Adipocyte (in vitro differentiated cells): ENCODE results near the gene C20orf141.
"Not testable (repeated sequence)": the region's sequence is repeated elsewhere in the genome, so short reads cannot be mapped to it uniquely, and the experiment has no call there.

Source experiments
- DNase-seq: peaks from one replicate; pipeline ENCODE4 v3.0.0-alpha.2; 2015; ENCODE audit warnings: low read depth
- H3K27me3 ChIP-seq: replicated peaks from 2 replicates; pipeline ENCODE4 v1.7.0; 2013; ENCODE audit warnings: mild to moderate bottlenecking, low read length, moderate library complexity; ENCODE audit not compliant: control insufficient read depth, insufficient read depth
- H3K36me3 ChIP-seq: 2 replicates; pipeline ENCODE4 v1.7.0; 2013; ENCODE audit warnings: low read length, mild to moderate bottlenecking, moderate library complexity; ENCODE audit not compliant: control insufficient read depth, insufficient read depth, severe bottlenecking
- H3K4me1 ChIP-seq: 2 replicates; pipeline ENCODE4 v1.7.0; 2013; ENCODE audit warnings: mild to moderate bottlenecking, low read length, moderate library complexity; ENCODE audit not compliant: control insufficient read depth, insufficient read depth
- H3K4me3 ChIP-seq: 2 replicates; pipeline ENCODE4 v1.7.0; 2013; ENCODE audit warnings: mild to moderate bottlenecking, low read length, moderate library complexity
- H3K9ac ChIP-seq: 2 replicates; pipeline ENCODE4 v1.7.0; 2013; ENCODE audit warnings: mild to moderate bottlenecking, low read length, moderate library complexity
- H3K9me3 ChIP-seq: 2 replicates; pipeline ENCODE4 v1.7.0; 2013; ENCODE audit warnings: mild to moderate bottlenecking, low read length, moderate library complexity; ENCODE audit not compliant: control insufficient read depth

C20orf141 gene

GRCh38 chr20:2800521-2801285 is 14.1 kb upstream of the C20orf141 start, which contains the start of gene CPXM1:
Gene CPXM1, minus strand, starts transcription at chr20:2800627. Its CDS starts 55 bp downstream, at chr20:2800572.
- Histone ChIP-seq H3K27me3 (peaks cover 28% of the 10 kb centered on the region), H3K9ac (peak within 1 kb of the TSS; percentile 82), H3K4me3 (peak within 1 kb of the TSS; percentile 78), H3K9me3 (no peaks in the 10 kb centered on the region), H3K4me1 (peaks cover 27% of the 10 kb centered on the region), H3K36me3 (no peaks in the 10 kb centered on the region)
- DNase-seq: peak; percentile 6

GRCh38 chr20:2801286-2801728 is 13.5 kb upstream of the C20orf141 start:
- no peak for DNase-seq
- H3K9me3 ChIP-seq: no peaks in the 10 kb centered on the region
- H3K9ac ChIP-seq: no peak overlapping the region
- H3K36me3 ChIP-seq: no peaks in the 10 kb centered on the region
- H3K4me1 ChIP-seq: peaks cover 27% of the 10 kb centered on the region
- peaks cover 34% of the 10 kb centered on the region for H3K27me3 ChIP-seq
- no peak overlapping the region for H3K4me3 ChIP-seq

- no peaks in the 10 kb centered on the region for H3K9me3 ChIP-seq
- peaks cover 20% of the 10 kb centered on the region for H3K4me1 ChIP-seq
- no peak overlapping the region for H3K4me3 ChIP-seq
- H3K27me3 ChIP-seq: peaks cover 47% of the 10 kb centered on the region
- no peak overlapping the region for H3K9ac ChIP-seq
- no peak for DNase-seq
- no peaks in the 10 kb centered on the region for H3K36me3 ChIP-seq
Observed at GRCh38 chr20:2804041-2804828, 10.6 kb upstream of the C20orf141 start.

- peak; percentile 22 for DNase-seq
- Histone ChIP-seq H3K4me3 (no peak overlapping the region), H3K27me3 (peaks cover 47% of the 10 kb centered on the region), H3K4me1 (peaks cover 15% of the 10 kb centered on the region), H3K36me3 (no peaks in the 10 kb centered on the region), H3K9me3 (no peaks in the 10 kb centered on the region), H3K9ac (no peak overlapping the region)
Observed at GRCh38 chr20:2804852-2805688, 9.7 kb upstream of the C20orf141 start.

GRCh38 chr20:2805689-2806350 is 9.0 kb upstream of the C20orf141 start:
- DNase-seq: no peak
- no peak overlapping the region for H3K9ac ChIP-seq
- H3K27me3 ChIP-seq: peaks cover 45% of the 10 kb centered on the region
- H3K9me3 ChIP-seq: no peaks in the 10 kb centered on the region
- peaks cover 11% of the 10 kb centered on the region for H3K4me1 ChIP-seq
- H3K4me3 ChIP-seq: no peak overlapping the region
- no peaks in the 10 kb centered on the region for H3K36me3 ChIP-seq

GRCh38 chr20:2806351-2806701 is 8.5 kb upstream of the C20orf141 start:
- Histone ChIP-seq H3K4me1 (peaks cover 7% of the 10 kb centered on the region), H3K4me3 (no peak overlapping the region), H3K9ac (no peak overlapping the region), H3K9me3 (peaks cover 1% of the 10 kb centered on the region), H3K36me3 (no peaks in the 10 kb centered on the region), H3K27me3 (peaks cover 39% of the 10 kb centered on the region)
- DNase-seq: no peak

GRCh38 chr20:2807019-2807418 is 7.8 kb upstream of the C20orf141 start:
- Histone ChIP-seq H3K9me3 (peaks cover 8% of the 10 kb centered on the region), H3K9ac (no peak overlapping the region), H3K4me1 (peaks cover 7% of the 10 kb centered on the region), H3K4me3 (no peak overlapping the region), H3K36me3 (no peaks in the 10 kb centered on the region), H3K27me3 (peaks cover 38% of the 10 kb centered on the region)
- DNase-seq: no peak

GRCh38 chr20:2807929-2808328 is 6.9 kb upstream of the C20orf141 start:
- not testable (repeated sequence) for H3K4me3 ChIP-seq, H3K36me3 ChIP-seq, H3K4me1 ChIP-seq, H3K9ac ChIP-seq, DNase-seq
- peaks cover 14% of the 10 kb centered on the region for H3K9me3 ChIP-seq
- H3K27me3 ChIP-seq: peaks cover 35% of the 10 kb centered on the region

- peaks cover 14% of the 10 kb centered on the region for H3K9me3 ChIP-seq
- no peak for DNase-seq
- H3K27me3 ChIP-seq: peaks cover 29% of the 10 kb centered on the region
- no peaks in the 10 kb centered on the region for H3K36me3 ChIP-seq
- no peak overlapping the region for H3K4me3 ChIP-seq
- H3K4me1 ChIP-seq: peaks cover 18% of the 10 kb centered on the region
- no peak overlapping the region for H3K9ac ChIP-seq
Observed at GRCh38 chr20:2809690-2810089, 5.1 kb upstream of the C20orf141 start.

- H3K9ac ChIP-seq: no peak overlapping the region
- no peak for DNase-seq
- peaks cover 14% of the 10 kb centered on the region for H3K9me3 ChIP-seq
- peaks cover 6% of the 10 kb centered on the region for H3K27me3 ChIP-seq
- no peaks in the 10 kb centered on the region for H3K36me3 ChIP-seq
- no peak overlapping the region for H3K4me3 ChIP-seq
- peaks cover 34% of the 10 kb centered on the region for H3K4me1 ChIP-seq
Observed at GRCh38 chr20:2812189-2812588, 2.6 kb upstream of the C20orf141 start.
